HTERT RPE-1 (cell line): ENCODE results near the gene KPNB1.
"Not testable (repeated sequence)": the region's sequence is repeated elsewhere in the genome, so short reads cannot be mapped to it uniquely, and the experiment has no call there.

ENCODE experiments used
- in situ Hi-C: fragments of 300-500 bp; cut with MboI; formaldehyde crosslinking; loops from 4 replicates; pipeline ENCODE4 v1.14.3; 2020; ENCODE audit warnings: low sequenced_read_pairs

Gene KPNB1

GRCh38 chr17:47676510-47677165, 26.9 kb downstream of the KPNB1 start:
- in situ Hi-C loops = no loop called here

- in situ Hi-C loops = no loop called here
Measured at GRCh38 chr17:47678196-47678595, 28.5 kb downstream of the KPNB1 start.

- in situ Hi-C loops = no loop called here
Measured at GRCh38 chr17:47682138-47682537, 32.4 kb downstream of the KPNB1 start.

- in situ Hi-C loops = not testable (repeated sequence)
Measured at GRCh38 chr17:47682727-47683126, 33.0 kb downstream of the KPNB1 start.

- in situ Hi-C loops = no loop called here
Measured at GRCh38 chr17:47684025-47684424, 34.3 kb downstream of the KPNB1 start.

GRCh38 chr17:47684535-47685193, 34.9 kb downstream of the KPNB1 start:
- in situ Hi-C loops = no loop called here

- in situ Hi-C loops = no loop called here
Measured at GRCh38 chr17:47685556-47686275, 36.0 kb downstream of the KPNB1 start.

- in situ Hi-C loops = no loop called here
Measured at GRCh38 chr17:47686276-47686635, 36.5 kb downstream of the KPNB1 start.

GRCh38 chr17:47686664-47687327, 37.1 kb downstream of the KPNB1 start:
- in situ Hi-C loops = no loop called here

- in situ Hi-C loops = no loop called here
Measured at GRCh38 chr17:47687328-47687690, 37.6 kb downstream of the KPNB1 start.

- in situ Hi-C loops = no loop called here
Measured at GRCh38 chr17:47687748-47688147, 38.0 kb downstream of the KPNB1 start.

- in situ Hi-C loops = no loop called here
Measured at GRCh38 chr17:47690121-47690520, 40.4 kb downstream of the KPNB1 start.

- in situ Hi-C loops = no loop called here
Measured at GRCh38 chr17:47692137-47692894, 42.6 kb downstream of the KPNB1 start.

- in situ Hi-C loops = no loop called here
Measured at GRCh38 chr17:47692895-47693730, 43.4 kb downstream of the KPNB1 start.

- in situ Hi-C loops = no loop called here
Measured at GRCh38 chr17:47693731-47694580, 44.2 kb downstream of the KPNB1 start, which contains the start of gene TBKBP1. TBKBP1 (plus strand) TSS chr17:47694161; CDS start chr17:47696113, 1,952 bp downstream.

- in situ Hi-C loops = no loop called here
Measured at GRCh38 chr17:47694581-47695428, 45.1 kb downstream of the KPNB1 start.

- in situ Hi-C loops = no loop called here
Measured at GRCh38 chr17:47695429-47696376, 46.0 kb downstream of the KPNB1 start.
